Activated T-cell treated with anti-CD3 and anti-CD28 coated beads for 48 hours (primary cell): Measurements from ENCODE around the gene ISYNA1.
A peak's percentile ranks its signal among the peaks of the same experiment; 100 is the strongest.

Source experiments
- DNase-seq: peaks from one replicate; pipeline ENCODE4 v3.0.0-alpha.2; 2020; ENCODE audit warnings: low read depth

Gene ISYNA1

DNA sequence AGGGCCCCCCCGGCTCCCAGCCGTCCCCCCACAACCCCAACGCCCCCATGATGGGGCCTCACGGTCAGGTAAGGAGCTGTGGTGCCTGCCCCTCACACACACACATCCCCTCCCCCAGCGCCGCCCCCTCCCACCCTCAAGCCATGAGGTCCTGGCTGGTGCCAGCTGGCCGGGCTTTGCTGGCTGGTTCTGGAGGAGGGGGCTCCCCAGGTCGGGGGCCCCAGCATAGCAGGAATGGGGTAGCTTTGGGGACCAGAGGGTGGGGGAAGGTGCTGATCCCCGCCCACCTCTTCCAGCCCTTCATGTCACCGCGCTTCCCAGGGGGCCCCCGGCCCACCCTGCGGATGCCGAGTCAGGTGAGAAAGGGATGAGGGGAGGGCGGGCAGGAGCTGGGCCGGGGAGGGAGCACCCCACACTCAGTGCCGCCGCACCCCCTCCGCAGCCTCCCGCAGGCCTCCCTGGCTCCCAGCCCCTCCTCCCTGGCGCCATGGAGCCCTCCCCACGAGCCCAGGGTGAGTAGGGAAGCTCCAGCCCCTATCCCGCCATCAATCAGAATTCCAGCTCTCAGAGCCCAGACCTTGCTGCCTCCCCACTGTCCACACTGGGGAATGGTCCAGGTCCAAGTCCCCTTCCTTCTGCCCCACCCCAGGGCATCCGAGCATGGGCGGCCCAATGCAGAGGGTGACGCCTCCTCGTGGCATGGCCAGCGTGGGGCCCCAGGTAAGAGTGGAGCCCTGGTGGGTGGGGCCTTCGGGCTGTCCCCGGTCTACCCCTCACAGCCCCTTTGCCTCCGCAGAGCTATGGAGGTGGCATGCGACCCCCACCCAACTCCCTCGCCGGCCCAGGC lies 6.4 kb downstream of the ISYNA1 start:
- DNase-seq, result no peak

DNA sequence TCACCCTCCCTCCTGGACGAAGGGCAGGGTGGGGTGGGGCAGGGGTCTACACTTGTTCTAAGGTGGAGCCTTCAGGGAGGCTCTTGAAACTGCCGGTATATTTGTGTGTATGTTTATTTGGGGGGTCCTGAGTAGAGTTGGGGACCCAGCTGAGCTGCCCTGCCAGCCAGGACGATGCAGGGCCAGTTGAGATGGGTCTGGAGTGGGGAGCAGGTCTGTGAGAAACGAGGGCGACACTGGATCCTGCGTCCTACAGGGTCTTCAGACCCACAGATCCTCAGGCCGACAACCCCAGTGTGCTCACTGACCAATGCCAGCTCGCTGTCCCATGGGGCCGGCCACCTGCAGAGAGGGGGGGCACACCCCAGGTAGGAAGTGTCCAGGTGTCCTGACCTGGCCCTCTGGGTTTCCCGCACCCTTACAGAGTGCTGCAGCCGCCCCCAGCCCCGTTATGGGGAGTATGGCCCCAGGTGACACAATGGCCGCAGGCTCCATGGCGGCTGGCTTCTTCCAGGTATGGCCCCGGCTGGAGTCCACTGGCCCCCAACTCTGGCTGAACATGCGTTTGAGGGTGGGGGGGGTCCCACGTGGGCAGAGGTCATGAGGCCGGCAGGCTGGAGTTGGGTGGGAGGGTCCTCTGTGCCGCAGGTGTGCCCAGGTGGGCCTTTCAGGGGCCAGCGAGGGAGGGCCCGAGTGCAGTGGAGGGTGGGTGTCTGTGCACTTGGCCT lies 7.4 kb downstream of the ISYNA1 start:
- DNase-seq, result no peak

DNA sequence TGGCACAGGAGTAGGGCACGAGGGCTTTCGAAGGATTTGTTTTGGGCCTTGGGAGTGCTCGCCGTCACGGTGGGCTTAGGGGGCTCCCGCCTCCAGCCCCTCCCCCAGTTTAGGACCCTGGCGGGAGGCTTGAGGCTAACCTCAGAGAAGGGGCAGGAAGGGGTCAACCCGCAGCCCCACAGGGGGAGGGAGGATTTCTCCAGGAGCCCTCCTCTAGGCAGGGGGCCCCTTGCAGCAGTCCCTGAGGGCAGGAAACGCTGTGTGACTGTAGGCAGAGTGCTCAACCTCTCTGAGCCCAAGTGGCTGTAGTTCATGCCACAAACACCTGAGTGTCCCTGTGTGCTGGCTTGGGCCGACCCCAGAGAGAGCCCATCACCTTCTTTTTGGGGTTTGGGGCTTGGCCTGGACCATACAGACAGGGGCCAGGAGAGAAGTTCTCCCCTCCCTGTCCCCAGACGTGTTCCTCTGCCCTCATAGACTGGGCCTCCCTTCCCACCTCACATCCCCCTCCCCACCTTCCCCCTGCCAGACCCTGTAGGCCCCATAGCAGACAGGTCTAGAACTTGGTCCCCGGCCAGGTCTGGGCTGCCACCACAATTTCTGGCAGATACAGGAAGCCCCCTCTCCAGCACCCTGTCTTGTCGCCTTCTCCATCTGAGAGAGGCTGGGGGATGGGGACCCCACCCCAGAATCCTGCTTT lies 8.1 kb downstream of the ISYNA1 start:
- DNase-seq, result no peak

DNA sequence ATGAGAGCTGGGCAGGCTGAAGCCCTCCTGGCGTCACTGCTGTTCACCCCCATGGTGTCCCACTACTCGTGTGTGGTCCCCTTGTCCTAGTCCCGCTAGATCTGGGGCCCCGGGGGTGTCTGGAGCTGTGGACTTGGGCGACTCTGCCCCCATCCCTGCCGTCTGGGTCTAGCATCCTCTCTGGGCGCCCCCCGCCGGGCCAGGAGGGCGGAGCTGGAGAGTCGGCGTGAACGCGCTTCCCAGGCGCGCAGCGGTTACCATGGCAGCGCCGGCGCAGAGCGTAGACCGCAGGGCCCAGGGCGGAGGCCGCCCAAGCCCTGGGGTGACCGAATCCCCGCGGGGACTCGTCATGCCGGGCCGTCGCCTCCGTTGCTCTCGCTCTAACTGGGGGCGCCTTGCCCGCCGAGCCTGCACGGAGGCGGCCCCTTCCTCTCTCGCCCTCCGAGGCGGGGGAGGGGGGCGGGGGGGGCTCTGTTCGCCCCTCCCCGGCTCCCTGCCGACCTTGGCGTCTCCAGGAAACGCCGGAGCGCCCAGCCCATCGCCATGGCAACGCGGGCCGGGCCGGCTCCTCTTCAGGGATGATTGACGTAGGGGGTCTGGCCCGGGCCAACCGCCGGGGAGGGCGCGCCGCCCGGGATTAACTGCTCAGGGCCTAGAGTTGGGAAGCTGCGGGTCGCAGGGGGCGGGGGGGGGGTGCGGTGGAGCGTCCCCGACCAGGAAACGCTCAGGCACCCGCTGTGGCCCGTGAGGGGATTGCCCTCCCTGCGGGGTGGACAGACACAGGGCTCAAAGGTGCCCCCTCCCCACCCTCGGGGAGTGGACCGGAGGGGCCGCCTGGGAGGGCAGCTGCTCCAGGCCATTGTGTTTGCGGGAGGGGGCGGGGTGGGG lies 8.9 kb downstream of the ISYNA1 start:
- peak; percentile 79 for DNase-seq

DNA sequence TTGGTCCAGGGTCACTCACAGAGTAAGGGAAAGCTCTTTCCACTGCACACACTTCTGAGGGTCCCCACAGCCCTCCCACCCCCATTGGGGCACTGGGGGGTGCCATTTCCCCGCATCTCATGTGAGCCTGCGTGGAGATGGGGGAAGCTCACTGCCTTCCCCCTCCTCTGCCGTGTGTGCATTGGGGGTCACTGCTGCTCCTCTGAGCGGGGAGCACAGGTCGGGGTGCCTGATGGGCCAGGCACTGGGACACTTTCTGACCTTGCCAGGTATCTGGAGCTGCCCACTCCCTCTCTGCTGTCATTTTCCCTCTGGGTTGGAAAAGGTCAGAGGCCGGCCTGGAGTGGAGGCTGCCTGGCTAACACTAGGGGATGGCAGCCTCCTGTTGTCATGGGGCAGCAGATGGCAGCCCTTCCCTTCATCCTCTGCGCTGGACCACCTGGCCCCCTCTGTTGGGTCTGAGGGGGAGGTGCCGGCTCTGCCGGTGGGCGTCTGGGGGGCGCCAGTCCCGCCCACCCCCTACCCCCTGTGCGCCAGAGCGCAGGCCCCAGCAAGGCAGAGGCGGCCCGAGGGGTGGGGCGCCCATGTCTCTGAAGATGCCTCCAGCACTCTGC lies 9.7 kb downstream of the ISYNA1 start:
- no peak for DNase-seq

DNA sequence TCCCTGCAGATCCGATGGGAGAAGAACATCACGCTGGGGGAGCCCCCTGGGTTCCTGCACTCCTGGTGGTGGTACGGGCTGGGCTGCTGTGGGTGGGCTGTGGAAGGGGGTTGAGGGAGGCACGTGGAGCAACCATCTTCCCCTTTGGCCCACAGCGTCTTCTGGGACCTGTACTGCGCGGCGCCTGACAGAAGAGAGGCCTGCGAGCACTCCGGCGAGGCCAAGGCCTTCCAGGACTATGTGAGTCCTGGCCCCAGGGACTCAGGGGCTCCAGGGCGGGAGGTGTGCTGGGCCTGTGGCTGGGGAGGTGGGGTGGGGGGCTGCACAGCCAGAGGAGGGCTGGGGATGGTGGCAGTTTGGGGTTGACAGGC lies 10.2 kb downstream of the ISYNA1 start:
- DNase-seq, result no peak

DNA sequence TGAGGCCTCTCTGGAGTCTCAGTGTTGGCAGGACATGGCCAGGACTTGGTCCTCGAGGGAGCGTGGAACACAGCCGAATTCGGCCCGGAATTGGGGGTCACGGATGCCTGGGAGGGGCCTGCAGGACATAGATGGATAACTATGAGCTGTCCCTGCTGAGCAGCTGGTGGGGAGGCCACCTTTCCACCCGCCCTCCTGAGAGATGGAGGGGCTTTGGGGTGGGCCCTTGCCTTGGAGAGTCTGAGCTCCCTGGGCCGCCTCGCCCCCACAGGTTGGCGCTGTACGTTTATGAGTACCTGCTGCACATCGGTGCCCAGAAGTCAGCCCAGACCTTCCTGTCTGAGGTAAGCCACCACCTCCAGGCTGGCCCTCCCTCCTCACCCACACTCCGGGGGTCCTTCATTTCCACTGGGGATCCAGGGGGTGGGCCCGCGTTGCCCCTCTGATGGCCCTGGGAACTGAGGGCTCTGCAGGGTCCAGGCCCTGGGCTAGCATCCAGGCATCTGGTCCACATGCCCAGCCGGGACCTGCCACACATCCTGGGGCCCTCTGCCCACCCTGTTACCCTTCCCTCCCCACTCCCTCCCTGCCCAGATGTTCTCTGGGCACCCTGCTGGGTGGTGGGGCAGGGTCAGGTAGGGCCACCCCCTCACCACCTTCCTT lies 10.7 kb downstream of the ISYNA1 start:
- DNase-seq, result no peak

DNA sequence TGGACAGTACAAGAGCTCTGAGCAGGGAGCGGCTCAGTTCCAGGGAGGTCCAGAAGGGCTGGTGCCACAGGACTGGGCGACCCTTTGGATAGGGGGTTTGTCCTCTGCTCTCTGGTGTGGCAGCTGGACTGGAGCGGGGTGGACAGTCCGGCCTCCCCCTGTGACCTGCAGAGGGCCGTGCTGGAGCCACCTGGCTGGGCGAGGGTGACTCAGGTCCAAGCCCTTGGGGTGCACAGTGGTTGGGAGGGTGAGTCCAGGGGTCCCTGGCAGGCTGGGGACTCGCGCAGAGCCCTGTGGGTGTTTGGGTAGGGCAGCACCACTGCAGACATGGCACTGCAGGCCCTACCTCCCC lies 11.5 kb downstream of the ISYNA1 start:
- DNase-seq, result no peak

DNA sequence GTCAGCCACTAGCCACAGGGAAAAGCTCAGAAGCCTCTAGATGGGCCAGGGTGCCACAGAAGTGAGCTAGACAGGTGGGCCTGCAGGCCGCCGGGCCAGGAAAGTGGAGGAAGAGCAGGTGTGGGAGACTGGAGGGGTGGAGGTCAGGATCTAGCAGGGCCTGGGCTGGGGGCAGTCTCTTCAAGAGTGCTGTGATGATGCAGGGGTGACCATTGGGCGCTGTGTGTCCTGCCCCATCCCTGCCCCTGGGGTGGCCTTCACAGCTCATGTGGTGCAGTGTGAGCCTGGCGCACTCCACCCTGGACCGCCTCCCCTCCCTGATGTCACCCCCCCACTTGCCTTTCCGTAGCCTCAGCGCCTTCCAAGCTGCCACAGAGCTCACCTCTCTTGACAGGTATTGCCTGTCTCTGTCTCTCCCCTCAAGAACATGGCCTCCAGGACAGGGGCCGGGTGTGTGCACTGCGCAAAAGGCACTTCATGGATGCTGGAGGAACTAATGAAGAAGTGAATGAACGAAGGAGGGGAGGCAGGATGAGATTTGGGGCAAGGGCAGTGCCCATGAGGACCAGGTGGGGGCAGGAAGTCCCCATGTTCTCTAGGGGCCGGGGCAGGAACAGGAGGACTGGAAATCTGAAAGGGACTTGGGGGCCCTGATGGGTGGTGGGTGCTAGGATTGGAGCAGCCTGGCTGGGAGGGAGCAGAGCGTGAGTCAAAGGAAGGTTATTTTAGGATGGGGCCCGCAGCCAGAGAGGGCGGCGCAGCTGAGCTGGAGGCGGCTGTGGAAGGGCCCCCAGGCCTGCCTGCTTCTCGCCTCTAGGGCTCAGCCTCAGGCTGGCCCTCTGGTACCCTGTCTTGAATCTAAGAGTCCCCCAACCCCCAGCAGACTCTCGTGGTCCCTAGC lies 12.2 kb downstream of the ISYNA1 start:
- no peak for DNase-seq

DNA sequence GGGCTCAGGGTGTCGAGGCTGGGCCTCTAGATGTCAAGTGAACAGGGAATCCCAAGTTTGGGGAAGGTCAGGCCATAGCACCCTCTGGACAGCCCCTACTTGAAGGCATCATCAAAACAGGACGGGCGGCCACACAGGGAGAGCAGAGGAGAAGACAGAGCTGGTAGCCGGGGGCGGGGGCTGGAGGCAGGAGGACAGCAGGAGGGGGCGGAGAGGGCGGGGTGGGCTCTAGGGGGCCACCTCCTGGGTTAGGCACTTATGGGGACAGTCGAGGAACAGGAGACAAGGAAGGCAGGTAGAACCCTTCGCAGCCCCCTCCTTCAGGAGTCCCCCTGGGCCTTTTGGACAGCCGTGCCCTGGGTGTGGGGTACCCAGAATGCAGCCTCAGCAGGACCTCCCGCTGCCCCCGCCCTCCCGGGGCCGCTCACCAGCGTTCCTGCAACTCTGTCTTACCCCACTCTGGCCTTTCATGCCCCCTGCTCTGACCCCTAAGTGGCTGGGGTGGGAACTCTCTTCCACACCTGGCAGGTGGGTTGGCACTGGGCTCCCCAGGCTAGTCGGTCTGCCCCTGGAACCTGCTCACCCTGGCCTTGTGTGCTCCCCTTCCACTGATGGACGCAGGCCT lies 12.9 kb downstream of the ISYNA1 start:
- no peak for DNase-seq

DNA sequence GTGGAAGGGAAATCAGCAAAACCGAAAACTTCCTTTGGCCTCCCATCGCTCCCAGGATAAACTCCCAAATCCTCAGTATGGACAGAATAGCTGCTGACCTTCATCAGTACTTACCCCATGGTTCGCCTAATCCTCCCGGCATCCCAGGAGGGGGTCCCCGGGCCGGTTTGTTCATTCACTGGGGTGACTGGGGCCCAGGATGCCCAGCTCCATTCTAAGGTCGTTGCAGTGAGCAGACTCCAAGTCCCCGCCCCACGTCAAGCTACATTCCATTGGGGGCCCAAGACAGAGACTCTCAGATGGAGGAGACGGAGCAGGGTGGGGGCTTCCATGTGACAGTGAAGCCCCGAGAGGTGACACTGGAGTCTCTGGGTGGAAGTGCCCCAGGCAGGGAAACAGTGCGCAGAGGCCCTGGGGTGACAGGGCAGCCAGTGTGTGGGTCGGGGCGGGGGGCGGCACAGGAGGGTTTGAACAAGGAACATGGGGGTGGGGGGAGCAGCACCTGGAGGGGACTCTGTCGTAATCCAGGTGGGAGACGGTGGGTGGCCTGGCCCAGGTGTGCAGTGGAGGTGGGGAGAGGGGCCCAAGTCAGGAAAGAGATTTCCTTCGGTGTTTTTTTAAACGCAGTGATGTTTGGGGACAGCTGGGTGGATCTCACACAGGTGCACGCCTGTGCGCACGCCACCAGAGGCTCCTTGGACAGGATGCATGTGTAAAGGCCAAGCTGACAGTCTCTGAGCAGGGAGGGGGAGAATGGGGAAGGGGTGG lies 13.6 kb downstream of the ISYNA1 start:
- DNase-seq, result no peak

DNA sequence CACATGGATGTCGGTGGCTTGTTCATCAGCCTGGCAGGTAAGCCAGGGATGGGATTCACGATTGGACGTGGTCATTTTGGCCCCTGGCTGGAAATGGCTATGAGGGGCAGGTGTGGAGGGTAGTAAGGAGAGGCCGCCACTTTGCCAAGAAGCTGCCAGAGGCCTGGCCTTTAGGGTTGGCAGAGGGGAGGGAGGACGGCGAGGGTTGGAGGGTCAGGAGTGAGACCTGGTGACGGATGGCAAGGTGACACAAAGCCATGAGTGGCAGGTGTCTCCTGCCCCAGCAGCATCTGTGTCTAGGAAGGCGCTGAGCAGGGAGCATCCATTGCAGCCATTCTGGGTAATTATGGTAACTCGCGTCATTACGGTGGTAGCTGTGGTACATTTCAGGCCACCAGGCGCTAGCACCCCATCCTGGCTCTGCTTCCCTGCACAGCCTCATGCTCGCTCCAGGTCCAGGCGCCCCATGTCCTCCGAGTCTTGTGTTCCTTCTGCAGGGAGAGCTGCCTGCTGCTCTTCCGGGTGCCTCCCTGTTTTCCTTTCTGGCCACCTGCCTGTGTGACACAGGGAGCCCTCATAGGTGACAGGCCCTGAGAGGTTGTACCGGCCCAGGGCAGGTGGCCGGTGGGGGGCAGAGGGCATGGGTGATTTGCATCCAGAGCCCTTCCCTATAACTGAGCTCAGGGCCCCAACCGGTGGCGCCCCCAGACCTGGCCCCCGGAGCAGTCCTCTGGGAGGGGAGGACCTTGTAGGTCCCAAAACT lies 14.5 kb downstream of the ISYNA1 start:
- no peak for DNase-seq

DNA sequence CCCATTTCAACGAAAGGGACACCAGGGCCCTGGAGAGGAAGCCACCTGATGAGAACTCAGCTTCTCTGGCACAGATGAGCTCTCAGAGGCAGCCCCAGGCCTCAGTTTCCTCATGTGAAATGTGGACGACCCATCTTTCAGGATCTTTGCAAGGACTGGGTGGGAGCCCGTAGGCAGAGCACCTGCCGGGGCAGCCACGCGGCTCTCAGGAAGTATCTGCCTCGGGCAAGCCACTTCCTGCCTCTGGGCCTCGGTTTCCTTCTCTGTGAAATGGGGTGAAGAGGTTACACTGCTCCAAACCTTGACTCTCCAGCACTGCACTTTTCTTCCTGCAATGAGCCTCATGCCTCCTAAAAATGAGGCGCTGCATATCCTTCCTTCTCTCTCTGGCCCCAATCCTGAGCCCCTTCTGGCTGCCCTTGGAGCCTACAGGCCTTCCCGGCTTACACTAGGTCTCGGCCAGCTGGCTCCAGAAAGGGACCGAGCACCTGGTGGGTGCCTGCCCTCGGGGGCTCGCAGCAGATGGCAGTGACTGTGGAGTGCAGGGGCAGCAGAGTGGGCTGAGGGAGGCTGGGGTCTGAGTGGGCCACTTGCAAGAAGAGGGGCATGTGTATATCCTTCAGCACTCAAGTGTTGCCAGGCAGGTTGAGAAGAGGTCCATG lies 15.3 kb downstream of the ISYNA1 start:
- DNase-seq, result no peak

DNA sequence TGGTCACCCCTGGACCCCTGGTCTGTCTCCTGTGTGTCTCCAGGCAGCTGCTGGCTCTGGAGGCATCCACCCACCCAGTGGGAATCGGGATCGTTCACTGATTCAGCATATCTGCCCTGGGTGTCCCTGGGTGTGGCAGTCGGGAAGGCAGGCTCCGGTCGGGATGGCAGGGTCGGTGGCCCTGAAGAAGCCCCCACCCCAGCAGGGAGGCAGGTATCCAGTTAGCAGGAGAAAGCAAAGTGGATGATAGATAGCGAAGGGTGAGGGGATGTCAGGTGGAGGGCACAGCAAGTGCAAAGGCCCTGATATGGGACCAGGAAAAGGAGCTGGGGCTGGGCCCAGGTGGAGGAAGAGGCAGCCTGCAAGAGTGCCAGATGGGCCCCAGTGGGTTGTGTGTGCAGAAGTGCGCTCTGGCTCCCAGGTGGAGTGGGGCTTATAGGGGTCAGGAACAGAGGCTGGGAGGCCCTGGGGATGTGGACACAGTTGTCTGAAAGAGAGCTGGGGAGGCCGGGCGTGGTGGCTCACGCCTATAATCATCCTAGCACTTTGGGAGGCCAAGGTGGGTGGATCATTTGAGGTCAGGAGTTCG lies 16.5 kb downstream of the ISYNA1 start:
- no peak for DNase-seq

DNA sequence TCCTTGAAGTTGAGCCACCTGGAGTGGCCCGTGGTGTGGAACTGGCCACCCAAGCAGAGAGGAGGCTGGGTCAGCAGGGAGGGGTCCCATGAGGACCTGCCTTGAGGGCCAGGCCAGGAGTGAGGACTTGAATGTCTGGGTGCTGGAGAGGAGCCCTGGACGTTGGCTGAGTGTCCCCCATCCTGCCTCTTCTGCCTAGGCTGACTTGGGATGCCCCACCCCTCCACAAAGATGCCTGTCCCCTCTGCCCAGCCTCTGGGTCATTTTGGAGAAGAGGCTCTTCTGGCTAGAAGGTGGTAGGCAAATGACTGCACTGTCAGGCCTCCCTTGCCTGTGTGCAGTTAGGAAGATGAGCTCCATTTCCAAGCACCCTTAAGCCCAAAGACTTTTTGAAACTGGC lies 17.0 kb downstream of the ISYNA1 start:
- no peak for DNase-seq

DNA sequence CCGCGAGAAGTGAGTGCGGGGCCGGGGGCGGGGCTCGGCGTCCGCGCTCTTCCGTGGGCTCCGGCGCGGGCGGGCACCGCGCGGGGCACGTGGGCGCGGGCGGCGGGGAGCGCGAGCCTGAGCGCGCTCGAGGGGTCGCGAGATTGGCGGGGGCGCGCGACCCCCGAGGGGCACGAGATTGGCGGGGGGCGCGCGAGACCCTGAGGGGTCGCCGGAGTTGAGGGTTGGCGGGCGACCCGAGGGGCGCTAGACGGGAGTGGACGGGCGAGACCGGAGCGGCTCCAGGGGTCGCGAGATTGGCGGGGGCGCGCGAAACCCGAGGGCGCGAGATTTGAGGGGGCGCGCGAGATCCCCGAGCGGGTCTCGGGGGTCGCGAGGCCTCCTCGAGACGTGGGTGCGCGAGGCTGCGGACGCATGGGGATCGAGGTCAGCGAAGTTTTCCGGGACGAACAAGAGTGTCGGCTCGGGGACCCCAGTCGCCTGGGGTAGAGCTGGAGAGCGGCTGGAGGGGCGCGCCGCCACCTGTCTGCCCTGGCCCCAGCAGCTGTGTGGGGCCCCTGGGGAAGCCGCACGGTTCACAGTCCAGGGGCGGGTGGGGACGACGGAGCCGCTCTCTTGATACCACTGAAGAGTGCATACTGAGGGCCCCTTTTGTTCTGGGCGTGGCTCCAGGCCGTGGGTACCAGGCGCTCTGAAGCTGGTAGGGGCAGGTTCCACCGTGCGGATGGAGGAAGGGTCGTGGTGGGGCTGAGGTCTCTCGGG lies 18.1 kb downstream of the ISYNA1 start:
- DNase-seq, result no peak
